ENCODE data around the gene USP9X.

The USP9X gene

GRCh38 chrX:41131766-41132165 lies 46.5 kb downstream of the USP9X start:
- no peak overlapping the region for H3K4me3 Mint-ChIP-seq
- no peaks in the 10 kb centered on the region for H3K9me3 Mint-ChIP-seq
- TF ChIP-seq CTCF (IDR thresholded peaks at IDR 0.05; ENCODE audit: unreplicated experiment in 3 of 3), result no peak
- H3K27ac Mint-ChIP-seq, result no peak overlapping the region
- H3K4me1 Mint-ChIP-seq, result peaks cover 6% of the 10 kb centered on the region
- H3K27me3 Mint-ChIP-seq (ENCODE audit: low read depth), result no peaks in the 10 kb centered on the region
- H3K36me3 Mint-ChIP-seq (ENCODE audit: low read depth), result peaks cover 50% of the 10 kb centered on the region

GRCh38 chrX:41133551-41133950 lies 48.3 kb downstream of the USP9X start:
- H3K27ac Mint-ChIP-seq, result no peak overlapping the region
- H3K9me3 Mint-ChIP-seq, result no peaks in the 10 kb centered on the region
- H3K27me3 Mint-ChIP-seq (ENCODE audit: low read depth), result no peaks in the 10 kb centered on the region
- no peaks in the 10 kb centered on the region for H3K4me1 Mint-ChIP-seq
- TF ChIP-seq CTCF (IDR thresholded peaks at IDR 0.05; ENCODE audit: unreplicated experiment in 3 of 3), result no peak
- peaks cover 57% of the 10 kb centered on the region for H3K36me3 Mint-ChIP-seq (ENCODE audit: low read depth)
- H3K4me3 Mint-ChIP-seq, result no peak overlapping the region

GRCh38 chrX:41137589-41137988 lies 52.3 kb downstream of the USP9X start:
- H3K4me3 Mint-ChIP-seq, result no peak overlapping the region
- no peaks in the 10 kb centered on the region for H3K27me3 Mint-ChIP-seq (ENCODE audit: low read depth)
- no peaks in the 10 kb centered on the region for H3K4me1 Mint-ChIP-seq
- peak; percentile 29 to 47 (median 43) for TF ChIP-seq CTCF (IDR thresholded peaks at IDR 0.05; ENCODE audit: unreplicated experiment in 3 of 3)
- H3K9me3 Mint-ChIP-seq, result no peaks in the 10 kb centered on the region
- no peak overlapping the region for H3K27ac Mint-ChIP-seq
- peaks cover 54% of the 10 kb centered on the region for H3K36me3 Mint-ChIP-seq (ENCODE audit: low read depth)

- H3K27ac Mint-ChIP-seq, result no peak overlapping the region
- H3K9me3 Mint-ChIP-seq, result no peaks in the 10 kb centered on the region
- peaks cover 35% of the 10 kb centered on the region for H3K36me3 Mint-ChIP-seq (ENCODE audit: low read depth)
- no peaks in the 10 kb centered on the region for H3K27me3 Mint-ChIP-seq (ENCODE audit: low read depth)
- H3K4me3 Mint-ChIP-seq, result no peak overlapping the region
- no peak for TF ChIP-seq CTCF (IDR thresholded peaks at IDR 0.05; ENCODE audit: unreplicated experiment in 3 of 3)
- no peaks in the 10 kb centered on the region for H3K4me1 Mint-ChIP-seq
Measured at GRCh38 chrX:41142130-41142910, 57.1 kb downstream of the USP9X start.

- Mint-ChIP-seq H3K9me3 (no peaks in the 10 kb centered on the region), H3K4me1 (no peaks in the 10 kb centered on the region), H3K36me3 (ENCODE audit: low read depth) (peaks cover 48% of the 10 kb centered on the region), H3K27me3 (ENCODE audit: low read depth) (no peaks in the 10 kb centered on the region), H3K27ac (no peak overlapping the region), H3K4me3 (no peak overlapping the region)
- no peak for TF ChIP-seq CTCF (IDR thresholded peaks at IDR 0.05; ENCODE audit: unreplicated experiment in 3 of 3)
Measured at GRCh38 chrX:41144873-41145272, 59.6 kb downstream of the USP9X start.
